H1 (cell line): ENCODE results near the gene MOK. TPM values are rescaled to one million over a fixed set of nuclear protein-coding genes. Genes with fewer than 3 reads are reported as not detected.

Experiments
- CTCF ChIA-PET: fragments of 300-600 bp; sonication (Branson Sonifier 250); formaldehyde crosslinking; loops from one replicate; lab custom pipeline; 2021; ENCODE audit not compliant: partially characterized antibody; lab: Charles Lee
- POLR2A ChIA-PET: fragments of 300-600 bp; sonication (Branson Sonifier 250); formaldehyde crosslinking; loops from one replicate; lab custom pipeline; 2021; ENCODE audit warnings: inconsistent platforms; ENCODE audit not compliant: partially characterized antibody; lab: Charles Lee
- DNase-seq, 2 experiments: peaks; one replicate each; pipeline versions ENCODE4 v3.0.0 to v3.0.0-alpha.2; 2010 to 2022; ENCODE audit warnings: low spot score in 2 of 2, low read depth in 1 of 2, mixed read lengths in 1 of 2
- FAIRE-seq: peaks from 2 replicates; lab custom pipeline; 2011; peaks lifted over from hg19 to GRCh38; lab: Jason Lieb, UNC
- H2AFZ ChIP-seq: 2 replicates; pipeline ENCODE4 v1.8.1; 2012; ENCODE audit warnings: low read length, inconsistent platforms
- H2AK5ac ChIP-seq: 2 replicates; pipeline ENCODE4 v1.6.1; 2013; ENCODE audit warnings: low read depth, low read length
- H2BK120ac ChIP-seq: replicated peaks from 2 replicates; pipeline ENCODE3; 2013; ENCODE audit warnings: low read depth, low read length, inconsistent platforms
- H2BK12ac ChIP-seq: 2 replicates; pipeline ENCODE4 v1.6.1; 2013; ENCODE audit warnings: low read depth, low read length
- H2BK15ac ChIP-seq: 2 replicates; pipeline ENCODE4 v1.6.1; 2013; ENCODE audit warnings: low read length
- H2BK20ac ChIP-seq: 2 replicates; pipeline ENCODE4 v1.6.1; 2013; ENCODE audit warnings: low read length
- H2BK5ac ChIP-seq: 2 replicates; pipeline ENCODE4 v1.6.1; 2013; ENCODE audit warnings: low read depth, low read length
- H3K14ac ChIP-seq: 2 replicates; pipeline ENCODE4 v1.6.1; 2013; ENCODE audit warnings: inconsistent platforms; ENCODE audit not compliant: insufficient read length
- H3K18ac ChIP-seq: 2 replicates; pipeline ENCODE4 v1.6.1; 2013; ENCODE audit warnings: low read length; ENCODE audit errors: extremely low read depth
- H3K23ac ChIP-seq: 2 replicates; pipeline ENCODE4 v1.6.1; 2013; ENCODE audit warnings: inconsistent platforms; ENCODE audit not compliant: insufficient read length
- H3K23me2 ChIP-seq: 2 replicates; pipeline ENCODE4 v1.6.1; 2013; ENCODE audit warnings: low read depth, low read length
- H3K27ac ChIP-seq: 2 replicates; pipeline ENCODE4 v1.6.1; 2011; ENCODE audit warnings: low read depth, low read length, inconsistent platforms
- H3K27me3 ChIP-seq, 4 experiments: replicated peaks in 1 of 4; 1 replicate in 1 of 4; 2 replicates in 3 of 4; pipeline versions ENCODE4 v1.6.1 to v1.8.1; 2011 to 2013; ENCODE audit warnings: low read length in 3 of 4, mild to moderate bottlenecking in 3 of 4, inconsistent platforms in 2 of 4, mixed read lengths in 2 of 4, moderate library complexity in 1 of 4; ENCODE audit not compliant: control insufficient read depth in 3 of 4, insufficient read depth in 3 of 4; ENCODE audit errors: extremely low read depth in 1 of 4
- H3K36me3 ChIP-seq, 4 experiments: 2 replicates each; pipeline versions ENCODE4 v1.6.1 to v1.8.1; 2011 to 2013; ENCODE audit warnings: mild to moderate bottlenecking in 4 of 4, low read length in 3 of 4, moderate library complexity in 2 of 4, control low read depth in 1 of 4, inconsistent platforms in 1 of 4; ENCODE audit not compliant: insufficient read depth in 4 of 4, control insufficient read depth in 2 of 4
- H3K4ac ChIP-seq: replicated peaks from 2 replicates; pipeline ENCODE3; 2013; ENCODE audit warnings: low read length, low read depth, mixed read lengths, inconsistent platforms; ENCODE audit not compliant: insufficient read length
- H3K4me1 ChIP-seq, 4 experiments: replicated peaks in 1 of 4; 1 replicate in 1 of 4; 2 replicates in 3 of 4; pipeline versions ENCODE4 v1.6.1 to v1.8.1; 2011 to 2013; ENCODE audit warnings: low read length in 3 of 4, inconsistent platforms in 2 of 4, mixed read lengths in 1 of 4; ENCODE audit not compliant: insufficient read depth in 4 of 4, control insufficient read depth in 3 of 4
- H3K4me2 ChIP-seq, 2 experiments: 2 replicates each; pipeline versions ENCODE4 v1.6.1 to v1.8.1; 2011 to 2013; ENCODE audit warnings: low read depth in 2 of 2, low read length in 2 of 2, control low read depth in 1 of 2, inconsistent platforms in 1 of 2, mild to moderate bottlenecking in 1 of 2; ENCODE audit not compliant: insufficient read depth in 1 of 2
- H3K4me3 ChIP-seq, 4 experiments: fragments of 200-600, 300-600 bp in 1 of 4; sonication (generic), shearing (Covaris generic), sonication (Bioruptor Twin) in 1 of 4; 2 replicates each; pipeline versions ENCODE4 v1.5.1 to v1.8.1; 2011 to 2016; ENCODE audit warnings: low read length in 4 of 4, low read depth in 3 of 4, control low read depth in 2 of 4, inconsistent platforms in 2 of 4, mild to moderate bottlenecking in 2 of 4, mixed read lengths in 1 of 4, moderate library complexity in 1 of 4; ENCODE audit not compliant: insufficient read depth in 2 of 4; ENCODE audit errors: extremely low read depth in 1 of 4
- H3K56ac ChIP-seq: replicated peaks from 2 replicates; pipeline ENCODE3; 2013; ENCODE audit warnings: low read depth, mild to moderate bottlenecking, mixed read lengths, low read length, inconsistent platforms; ENCODE audit not compliant: insufficient read length
- H3K79me1 ChIP-seq: 2 replicates; pipeline ENCODE4 v1.6.1; 2013; ENCODE audit warnings: low read depth, low read length, control low read depth
- H3K79me2 ChIP-seq, 2 experiments: 2 replicates each; pipeline versions ENCODE4 v1.6.1 to v1.8.1; 2012 to 2013; ENCODE audit warnings: low read length in 2 of 2, mild to moderate bottlenecking in 2 of 2, inconsistent platforms in 1 of 2; ENCODE audit not compliant: insufficient read depth in 2 of 2, control insufficient read depth in 1 of 2
- H3K9ac ChIP-seq, 4 experiments: replicated peaks in 1 of 4; 1 replicate in 1 of 4; 2 replicates in 3 of 4; pipeline versions ENCODE4 v1.6.1 to v1.8.1; 2011 to 2013; ENCODE audit warnings: low read depth in 3 of 4, low read length in 3 of 4, control low read depth in 2 of 4, mild to moderate bottlenecking in 2 of 4, moderate library complexity in 2 of 4, inconsistent platforms in 1 of 4; ENCODE audit errors: extremely low read depth in 1 of 4
- H3K9me3 ChIP-seq, 2 experiments: 2 replicates each; pipeline versions ENCODE4 v1.6.1 to v1.8.1; 2012 to 2013; ENCODE audit warnings: mild to moderate bottlenecking in 2 of 2, moderate library complexity in 2 of 2, control low read depth in 1 of 2, inconsistent platforms in 1 of 2, low read depth in 1 of 2, low read length in 1 of 2, mixed read lengths in 1 of 2; ENCODE audit not compliant: insufficient read depth in 2 of 2
- H4K20me1 ChIP-seq, 2 experiments: replicated peaks in 1 of 2; 2 replicates each; pipeline versions ENCODE3 to v1.8.1; 2011 to 2013; ENCODE audit warnings: inconsistent platforms in 2 of 2, low read length in 2 of 2, mild to moderate bottlenecking in 1 of 2; ENCODE audit not compliant: insufficient read depth in 2 of 2, control insufficient read depth in 1 of 2
- H4K5ac ChIP-seq: 2 replicates; pipeline ENCODE4 v1.6.1; 2013; ENCODE audit warnings: low read length, low read depth, mixed read lengths, inconsistent platforms; ENCODE audit not compliant: insufficient read length
- H4K8ac ChIP-seq: 2 replicates; pipeline ENCODE4 v1.8.0; 2013; ENCODE audit warnings: mild to moderate bottlenecking, moderate library complexity, low read length, inconsistent platforms; ENCODE audit not compliant: insufficient read depth; ENCODE audit errors: extremely low read depth
- H4K91ac ChIP-seq: replicated peaks from 2 replicates; pipeline ENCODE3; 2013; ENCODE audit warnings: low read length, mixed read lengths, inconsistent platforms; ENCODE audit not compliant: insufficient read length
- CEBPB ChIP-seq: IDR thresholded peaks from 2 replicates; pipeline ENCODE4 v1.6.1; 2012; ENCODE audit warnings: low read depth, low read length
- CTCF ChIP-seq, 3 experiments: IDR thresholded peaks; 1 replicate in 2 of 3; 2 replicates in 1 of 3; pipeline versions ENCODE4 v1.5.1 to v1.6.1; 2011; ENCODE audit warnings: low read length in 3 of 3, mild to moderate bottlenecking in 3 of 3, inconsistent platforms in 2 of 3, low read depth in 1 of 3, moderate library complexity in 1 of 3; ENCODE audit not compliant: insufficient read depth in 1 of 3; ENCODE audit errors: control extremely low read depth in 1 of 3
- PHF8 ChIP-seq: fragments of 200-600 bp; sonication (generic); conservative IDR thresholded peaks from 2 replicates; pipeline ENCODE4 v1.7.1; 2012; ENCODE audit warnings: low read depth, mild to moderate bottlenecking, inconsistent platforms, low read length, moderate library complexity
- POU5F1 ChIP-seq: IDR thresholded peaks from 2 replicates; pipeline ENCODE4 v1.6.1; 2011; ENCODE audit warnings: low read depth, mild to moderate bottlenecking, low read length, moderate library complexity
- RAD21 ChIP-seq, 2 experiments: IDR thresholded peaks in 1 of 2; conservative IDR thresholded peaks in 1 of 2; 2 replicates each; pipeline ENCODE4 v1.6.1; 2011; ENCODE audit warnings: low read depth in 2 of 2, low read length in 2 of 2, improper control_type of control experiment in 1 of 2, inconsistent platforms in 1 of 2, mild to moderate bottlenecking in 1 of 2, moderate library complexity in 1 of 2
- USF2 ChIP-seq: IDR thresholded peaks from 2 replicates; pipeline ENCODE4 v1.6.1; 2011; ENCODE audit warnings: low read length, improper control_type of control experiment
- WGBS, 2 experiments: shearing (Covaris generic) in 1 of 2; methylation state at CpG; one replicate each; pipeline versions ENCODE4 v1.1.6 to v1.1.7; 2013 to 2015; ENCODE audit warnings: low lambda C conversion rate in 2 of 2, mixed read lengths in 2 of 2, inconsistent platforms in 1 of 2, low coverage in 1 of 2, missing lambda C conversion rate in 1 of 2; ENCODE audit not compliant: insufficient replicate concordance in 2 of 2, insufficient coverage in 1 of 2, insufficient read length in 1 of 2; ENCODE audit errors: extremely low coverage in 1 of 2, missing lambda C conversion rate in 1 of 2; 5-methylcytosine and 5-hydroxymethylcytosine counted together
- polyA plus RNA-seq, 7 experiments: library from polyadenylated mRNA; depleted of rRNA in 3 of 7; stranded (reverse) in 5 of 7; unstranded in 2 of 7; fragments of >200 nt in 5 of 7; fragments of 200-250 nt in 2 of 7; gene quantifications; 1 replicate in 5 of 7; 2 replicates in 1 of 7; 4 replicates in 1 of 7; pipeline versions ENCODE4 v1.2.1 to v1.2.3, GENCODE V29; 2011 to 2013; ENCODE audit warnings: missing spikeins in 2 of 7, mixed read lengths in 2 of 7
- total RNA-seq: library from RNA; stranded (reverse); fragmentation: NEBNext Ultra II Directional; extraction: Animal tissue kit (Norgen Biotek cat#: 25700); gene quantifications from 2 replicates; pipeline ENCODE4 v1.2.1, GENCODE V29; 2021

The MOK gene
- total and polyA plus RNA-seq, 2 of the 8 experiments (the other 6 are each of a cell fraction or from before 2014, with no cell fraction given), result 2.1 to 2.5 TPM

GRCh38 chr14:102338724-102339123 lies 33.8 kb upstream of the MOK start:
- H2BK20ac ChIP-seq, result no peak overlapping the region
- DNase-seq, result no peak
- no peak overlapping the region for H3K56ac ChIP-seq
- H3K36me3 ChIP-seq, result peaks cover 2 to 22% (median 2%) of the 10 kb centered on the region in 4 experiments; a peak in 5 of 8 replicates
- 88% methylated on average over 9 of the region's 9 CpGs; no CpG with 5 or more reads in 1 of the 2 experiments for WGBS, 2 experiments
- no peak overlapping the region for H3K14ac ChIP-seq
- H3K4me3 ChIP-seq, result no peak overlapping the region
- no peak overlapping the region for H4K5ac ChIP-seq
- H4K20me1 ChIP-seq, result peaks cover 0 to 2% of the 10 kb centered on the region in 2 experiments
- no peaks in the 10 kb centered on the region for H3K79me2 ChIP-seq
- no peaks in the 10 kb centered on the region for H3K79me1 ChIP-seq
- H3K27me3 ChIP-seq, result no peaks in the 10 kb centered on the region
- no peak overlapping the region; the same call in 1 of the 2 replicates for H4K8ac ChIP-seq
- TF ChIP-seq USF2 (no peak), PHF8 (no peak), POU5F1 (no peak), CTCF (IDR thresholded peaks at IDR 0.05; ENCODE audit: control extremely low read depth in 1 of 3, insufficient read depth in 1 of 3, low read depth in 1 of 3, low read length in 3 of 3) (peak; percentile 24 to 48 (median 35); a peak in 3 of 4 replicates), CEBPB (no peak), RAD21 (IDR thresholded peaks at IDR 0.05 in 1 of 2, conservative IDR thresholded peaks at IDR 0.05 in 1 of 2; ENCODE audit: low read depth in 2 of 2, low read length in 2 of 2) (peak in 1 of 2 experiments; percentile 33; a peak in 1 of 4 replicates)
- H3K9ac ChIP-seq, result peak overlapping the region in 2 of 4 experiments; percentile 25 to 43; a peak in 2 of 7 replicates
- no peak overlapping the region for H4K91ac ChIP-seq
- no peak overlapping the region for H2BK12ac ChIP-seq
- H3K4ac ChIP-seq, result no peak overlapping the region
- no peaks in the 10 kb centered on the region for H3K23me2 ChIP-seq
- FAIRE-seq, result no peak
- H3K4me1 ChIP-seq, result no peaks in the 10 kb centered on the region; a peak in 1 of 7 replicates
- no peak overlapping the region for H3K18ac ChIP-seq
- no peak overlapping the region for H2BK120ac ChIP-seq
- H2AFZ ChIP-seq, result no peak overlapping the region
- ChIA-PET CTCF (interaction anchor here (1.1 to 2.7 kb wide), 5 partner anchors 10 to 160 kb away, joined by 3 to 8 read pairs (median 4); no protein-coding TSS in a partner anchor), POLR2A (interaction anchor here (1.2 kb wide), 1 partner anchor 9 kb away, joined by 3 read pairs; no protein-coding TSS in a partner anchor)
- no peak overlapping the region for H3K27ac ChIP-seq
- no peak overlapping the region for H2AK5ac ChIP-seq
- no peak overlapping the region; the same call in 1 of the 2 replicates for H2BK5ac ChIP-seq
- H3K4me2 ChIP-seq, result no peak overlapping the region
- H2BK15ac ChIP-seq, result no peak overlapping the region; the same call in 1 of the 2 replicates
- no peaks in the 10 kb centered on the region for H3K9me3 ChIP-seq
- no peak overlapping the region for H3K23ac ChIP-seq
